ENCODE results near the gene SLC31A1. TPM values are rescaled to one million over a fixed set of nuclear protein-coding genes. Genes with fewer than 3 reads are reported as not detected.

The SLC31A1 gene
- total RNA-seq, 1 experiment from 2014 or later = 34.4 TPM

DNA sequence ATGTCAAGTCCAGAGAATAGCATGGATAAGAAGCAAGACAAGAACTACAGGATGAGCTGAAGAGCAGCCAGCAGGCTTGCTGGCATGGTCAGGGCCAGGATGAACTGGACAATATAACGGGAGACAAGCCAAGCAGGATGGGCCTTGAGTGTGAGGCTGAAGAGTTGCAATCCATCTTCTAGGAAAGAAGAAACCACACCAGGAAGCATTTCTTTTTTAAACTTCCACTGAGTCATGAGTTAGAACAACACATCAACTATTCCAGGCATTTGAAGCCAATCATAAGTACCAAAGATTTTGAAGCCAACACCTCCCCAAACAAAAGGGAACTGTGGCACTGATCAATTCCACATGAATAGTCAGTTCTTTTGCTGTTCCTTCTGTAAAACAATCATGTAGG lies 43.3 kb upstream of the SLC31A1 start:
- TF ChIP-seq, protein P1, sequence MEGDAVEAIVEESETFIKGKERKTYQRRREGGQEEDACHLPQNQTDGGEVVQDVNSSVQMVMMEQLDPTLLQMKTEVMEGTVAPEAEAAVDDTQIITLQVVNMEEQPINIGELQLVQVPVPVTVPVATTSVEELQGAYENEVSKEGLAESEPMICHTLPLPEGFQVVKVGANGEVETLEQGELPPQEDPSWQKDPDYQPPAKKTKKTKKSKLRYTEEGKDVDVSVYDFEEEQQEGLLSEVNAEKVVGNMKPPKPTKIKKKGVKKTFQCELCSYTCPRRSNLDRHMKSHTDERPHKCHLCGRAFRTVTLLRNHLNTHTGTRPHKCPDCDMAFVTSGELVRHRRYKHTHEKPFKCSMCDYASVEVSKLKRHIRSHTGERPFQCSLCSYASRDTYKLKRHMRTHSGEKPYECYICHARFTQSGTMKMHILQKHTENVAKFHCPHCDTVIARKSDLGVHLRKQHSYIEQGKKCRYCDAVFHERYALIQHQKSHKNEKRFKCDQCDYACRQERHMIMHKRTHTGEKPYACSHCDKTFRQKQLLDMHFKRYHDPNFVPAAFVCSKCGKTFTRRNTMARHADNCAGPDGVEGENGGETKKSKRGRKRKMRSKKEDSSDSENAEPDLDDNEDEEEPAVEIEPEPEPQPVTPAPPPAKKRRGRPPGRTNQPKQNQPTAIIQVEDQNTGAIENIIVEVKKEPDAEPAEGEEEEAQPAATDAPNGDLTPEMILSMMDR (conservative IDR thresholded peaks at IDR 0.05) = no peak
- H3K27ac ChIP-seq (ENCODE audit: insufficient read length, low read depth, low read length) = no peak overlapping the region
- H2AFZ ChIP-seq (ENCODE audit: low read length) = no peak overlapping the region
- H3K79me1 ChIP-seq (ENCODE audit: insufficient read depth, low read depth, low read length, poor library complexity, severe bottlenecking) = no peaks in the 10 kb centered on the region
- H2AK5ac ChIP-seq (ENCODE audit: insufficient read length, low read length) = no peak overlapping the region
- H3K56ac ChIP-seq (ENCODE audit: insufficient read length, low read depth, low read length) = no peak overlapping the region
- H4K20me1 ChIP-seq (ENCODE audit: control insufficient read depth, insufficient read depth, insufficient read length) = no peaks in the 10 kb centered on the region
- no peak for DNase-seq
- no peaks in the 10 kb centered on the region for H3K27me3 Mint-ChIP-seq (ENCODE audit: low read depth)
- H2BK5ac ChIP-seq (ENCODE audit: insufficient read length, low read length) = no peak overlapping the region
- no peak overlapping the region for H4K91ac ChIP-seq (ENCODE audit: insufficient read length, low read depth, low read length)
- no CpG with 5 or more reads among the region's 1 CpG for WGBS (ENCODE audit: extremely low coverage, insufficient read length, low lambda C conversion rate)
- H3K27me3 ChIP-seq (ENCODE audit: insufficient read depth, low read length) = no peaks in the 10 kb centered on the region
- no peaks in the 10 kb centered on the region for H3K79me2 ChIP-seq (ENCODE audit: insufficient read depth, low read length)
- no peaks in the 10 kb centered on the region for H3K9me3 Mint-ChIP-seq
- no peak overlapping the region for H4K8ac ChIP-seq (replicated peaks; ENCODE audit: insufficient read length, low read depth, low read length)
- H3K4me2 ChIP-seq (ENCODE audit: insufficient read depth, insufficient read length, low read length) = no peak overlapping the region
- no peak overlapping the region for H3K23ac ChIP-seq (ENCODE audit: insufficient read length, low read depth, low read length)
- no peak overlapping the region for H3K27ac Mint-ChIP-seq
- no peak overlapping the region for H2BK15ac ChIP-seq (ENCODE audit: low read depth, low read length)
- H3K4me1 Mint-ChIP-seq = no peaks in the 10 kb centered on the region
- H2BK120ac ChIP-seq (ENCODE audit: low read depth, low read length, poor library complexity, severe bottlenecking) = no peak overlapping the region
- no peak overlapping the region for H4K5ac ChIP-seq (ENCODE audit: insufficient read length, low read depth, low read length)
- H3K4me3 Mint-ChIP-seq = no peak overlapping the region
- no peaks in the 10 kb centered on the region for H3K4me1 ChIP-seq (ENCODE audit: insufficient read depth, low read length)
- H2BK12ac ChIP-seq (ENCODE audit: insufficient read length, low read depth, low read length) = no peak overlapping the region
- H3K9ac ChIP-seq (ENCODE audit: extremely low read depth, insufficient read length, low read length) = no peak overlapping the region
- H3T11ph ChIP-seq (ENCODE audit: low read length) = no peak overlapping the region
- H3K36me3 Mint-ChIP-seq (ENCODE audit: insufficient read depth in 1 of 3, low read depth in 3 of 3) = peaks cover 10 to 66% (median 49%) of the 10 kb centered on the region in 3 experiments; a peak in 6 of 7 replicates
- no peak overlapping the region for H3K4ac ChIP-seq (ENCODE audit: low read depth, low read length)
- no peak overlapping the region for H2BK20ac ChIP-seq (ENCODE audit: low read depth, low read length, poor library complexity, severe bottlenecking)
- H3K23me2 ChIP-seq (ENCODE audit: insufficient read length, low read depth, low read length, poor library complexity, severe bottlenecking) = no peaks in the 10 kb centered on the region
- H3K9me3 ChIP-seq (ENCODE audit: control insufficient read depth, low read depth, low read length) = no peaks in the 10 kb centered on the region
- H3K18ac ChIP-seq (ENCODE audit: insufficient read length, low read depth, low read length) = no peak overlapping the region
- H3K14ac ChIP-seq (ENCODE audit: insufficient read depth, low read length) = no peak overlapping the region

Measured in H9 (cell line).